ENCODE data around the gene TPRA1. TPM values are rescaled to one million over a fixed set of nuclear protein-coding genes. Genes with fewer than 3 reads are reported as not detected.
A peak's percentile ranks its signal among the peaks of the same experiment; 100 is the strongest.

TPRA1 gene
- total and polyA plus RNA-seq, 2 of the 4 experiments (the other 2 are of a cell fraction): 17.9 to 40.1 TPM

- DNase-seq: no peak
- Histone ChIP-seq H3K27me3 (ENCODE audit: control insufficient read depth, insufficient read depth, low read length) (no peaks in the 10 kb centered on the region), H3K36me3 (ENCODE audit: control insufficient read depth, insufficient read depth, low read length) (no peaks in the 10 kb centered on the region), H2AFZ (replicated peaks; ENCODE audit: low read length, poor library complexity) (peak overlapping the region; percentile 92), H3K4me2 (ENCODE audit: low read depth, low read length) (peak overlapping the region; percentile 87), H2BK15ac (ENCODE audit: low read depth, low read length) (no peak overlapping the region), H3K27ac (ENCODE audit: insufficient read depth, low read length) (peak overlapping the region; percentile 67), H3K9me3 (ENCODE audit: control insufficient read depth, insufficient read depth, low read length) (no peaks in the 10 kb centered on the region), H3K56ac (ENCODE audit: extremely low read depth, insufficient read depth, low read length) (no peak overlapping the region), H4K5ac (ENCODE audit: low read depth, low read length) (no peak overlapping the region), H2AK9ac (replicated peaks; ENCODE audit: low read depth, low read length, poor library complexity) (peak overlapping the region; percentile 93), H3K79me1 (ENCODE audit: low read depth in 1 of 2, low read length in 2 of 2) (peaks cover 1 to 55% of the 10 kb centered on the region in 2 experiments; a peak in 3 of 4 replicates), H4K8ac (ENCODE audit: low read depth in 2 of 2, low read length in 2 of 2) (no peak overlapping the region), H4K91ac (ENCODE audit: insufficient read depth, low read depth, low read length) (peak overlapping the region; percentile 0; the same call in 1 of the 2 replicates), H3K4me1 (ENCODE audit: control insufficient read depth, insufficient read depth, low read length) (peaks cover 21% of the 10 kb centered on the region), H3K14ac (replicated peaks; ENCODE audit: low read depth, low read length) (peak overlapping the region; percentile 61), H2BK120ac (ENCODE audit: low read depth, low read length) (no peak overlapping the region), H3K9ac (ENCODE audit: low read depth, low read length) (peak overlapping the region; percentile 54), H3K18ac (ENCODE audit: low read depth, low read length) (no peak overlapping the region; the same call in 1 of the 2 replicates), H3K23ac (ENCODE audit: low read depth, low read length) (peak overlapping the region; percentile 47), H2BK5ac (ENCODE audit: low read depth, low read length, poor library complexity, severe bottlenecking) (peak overlapping the region; percentile 80), H3K9me1 (ENCODE audit: insufficient read depth, low read length) (peaks cover 39% of the 10 kb centered on the region), H3K4ac (ENCODE audit: low read depth, low read length) (peak overlapping the region; percentile 60), H2BK20ac (ENCODE audit: low read depth, low read length) (no peak overlapping the region), H4K20me1 (ENCODE audit: insufficient read depth, low read length) (peaks cover 50% of the 10 kb centered on the region), H3K4me3 (ENCODE audit: insufficient read depth, low read depth, low read length) (peak overlapping the region; percentile 51), H2AK5ac (ENCODE audit: low read depth, low read length) (peak overlapping the region; percentile 65; the same call in 1 of the 2 replicates)
- peak; percentile 7 for ATAC-seq (ENCODE audit: low read depth)
- WGBS, 2 experiments (ENCODE audit: extremely low coverage in 2 of 2, insufficient read length in 1 of 2): 0% methylated on average over 25 of the region's 56 CpGs; no CpG with 5 or more reads in 1 of the 2 experiments
- dilution Hi-C loops (cut with HindIII; ENCODE audit: low sequenced_read_pairs, unreplicated experiment): no loop called here
- TF ChIP-seq RAD21 (IDR thresholded peaks at IDR 0.05; ENCODE audit: low read length): no peak
- no peak for TF ChIP-seq NFE2L2 (IDR thresholded peaks at IDR 0.05; ENCODE audit: low read depth, low read length)
- no peak for TF ChIP-seq CHD1 (IDR thresholded peaks at IDR 0.05; ENCODE audit: low read depth, low read length)
- TF ChIP-seq MAFK (IDR thresholded peaks at IDR 0.05; ENCODE audit: low read depth, low read length): no peak
- TF ChIP-seq MXI1 (IDR thresholded peaks at IDR 0.05; ENCODE audit: borderline replicate concordance, low read depth, low read length): no peak
- TF ChIP-seq SMC3 (IDR thresholded peaks at IDR 0.05; ENCODE audit: low read depth, low read length): no peak
- no peak for TF ChIP-seq FOS (IDR thresholded peaks at IDR 0.05; ENCODE audit: low read depth, low read length)
- no peak for TF ChIP-seq USF2 (IDR thresholded peaks at IDR 0.05; ENCODE audit: low read depth, low read length)
- no peak for TF ChIP-seq MAZ (IDR thresholded peaks at IDR 0.05; ENCODE audit: borderline replicate concordance, low read depth, low read length)
- no peak for TF ChIP-seq CTCF (conservative IDR thresholded peaks at IDR 0.05; ENCODE audit: low read depth, low read length)
- TF ChIP-seq RFX5 (IDR thresholded peaks at IDR 0.05; ENCODE audit: low read depth, low read length): no peak
- no peak for TF ChIP-seq RCOR1 (IDR thresholded peaks at IDR 0.05; ENCODE audit: insufficient replicate concordance, low read length)
- no peak for TF ChIP-seq ELK1 (IDR thresholded peaks at IDR 0.05; ENCODE audit: borderline replicate concordance, low read depth, low read length)
- no peak for TF ChIP-seq BHLHE40 (IDR thresholded peaks at IDR 0.05; ENCODE audit: low read depth, low read length)
- TF ChIP-seq POLR2A (IDR thresholded peaks at IDR 0.05; ENCODE audit: low read depth, low read length): no peak
- POLR2A ChIA-PET (ENCODE audit: unreplicated experiment): interaction anchor here (0.5 kb wide), 1 partner anchor 484 kb away, joined by 3 read pairs; no protein-coding TSS in a partner anchor
- in situ Hi-C loops (cut with MboI; ENCODE audit: low sequenced_read_pairs): no loop called here
- intact Hi-C loops (cut with micrococcal nuclease): loop anchor here (5.0 kb wide), 1 partner anchor 463 kb away; the partner anchor contains the start of gene SEC61A1
- CTCF ChIA-PET: interaction anchor here (4.2 kb wide), 1 partner anchor 15 kb away, joined by 20 read pairs; no protein-coding TSS in a partner anchor
- no TSS peak for BruUV-seq (replicated peaks)
Measured at GRCh38 chr3:127589600-127590281, 792 bp downstream of the TPRA1 start.
